Transverse colon (tissue), 4 donors: ENCODE results near the gene CYFIP2. TPM values are rescaled to one million over a fixed set of nuclear protein-coding genes. Genes with fewer than 3 reads are reported as not detected.

Experiments used
- DNase-seq: peaks from one replicate; pipeline ENCODE4 v3.0.0-alpha.2; 2019
- H3K27ac ChIP-seq, 4 donors: fragments of 200-600 bp; sonication (generic); 2 replicates each; pipeline ENCODE4 v1.5.1; 2016 to 2018; ENCODE audit warnings: inconsistent platforms in 4 of 4
- H3K27me3 ChIP-seq: fragments of 200-600 bp; sonication (generic); 2 replicates; pipeline ENCODE4 v1.5.1; 2017; ENCODE audit warnings: inconsistent platforms
- H3K36me3 ChIP-seq, 4 donors: fragments of 200-600 bp; sonication (generic); 2 replicates each; pipeline ENCODE4 v1.5.1; 2017 to 2019; ENCODE audit warnings: inconsistent platforms in 4 of 4
- H3K4me1 ChIP-seq, 4 donors: fragments of 200-600 bp; sonication (generic); 2 replicates each; pipeline ENCODE4 v1.5.1; 2017 to 2020; ENCODE audit warnings: inconsistent platforms in 4 of 4
- H3K4me3 ChIP-seq, 4 donors: fragments of 200-600 bp; sonication (generic); 1 replicate in 1 of 4; 2 replicates in 3 of 4; pipeline versions ENCODE4 v1.5.1 to v1.6.1; 2017 to 2019; ENCODE audit warnings: inconsistent platforms in 4 of 4
- H3K9me3 ChIP-seq, 2 donors: fragments of 200-600 bp; sonication (generic); 2 replicates each; pipeline ENCODE4 v1.5.1; 2017 to 2019; ENCODE audit warnings: inconsistent platforms in 2 of 2
- EP300 ChIP-seq: sonication (generic); formaldehyde crosslinking; IDR thresholded peaks from one replicate; pipeline ENCODE4 v1.6.1; 2017; ENCODE audit warnings: antibody characterized with exemption, low read depth
- POLR2A ChIP-seq: fragments of 450-650 bp; IDR thresholded peaks from one replicate; pipeline ENCODE4 v1.6.1; 2016; ENCODE audit warnings: antibody characterized with exemption, mild to moderate bottlenecking, moderate library complexity
- POLR2AphosphoS5 ChIP-seq, 3 donors: sonication (generic); formaldehyde crosslinking; IDR thresholded peaks; one replicate each; pipeline ENCODE4 v1.6.1; 2016; ENCODE audit warnings: antibody characterized with exemption in 3 of 3
- WGBS, 2 donors: methylation state at CpG; one replicate each; pipeline ENCODE4 v1.1.5; 2018; ENCODE audit warnings: low coverage in 1 of 2; 5-methylcytosine and 5-hydroxymethylcytosine counted together
- in situ Hi-C, 4 donors: fragments of 200-750 bp; cut with MboI; loops; one replicate each; pipeline versions ENCODE4 v1.15.0 to v1.15.1; 2017; ENCODE audit warnings: low sequenced_read_pairs in 3 of 4, low pct_ligation_motif_present in 1 of 4, low pct_unique_long_range_greater_than_20kb in 1 of 4
- intact Hi-C: fragments of 100-400 bp; cut with DNase I; formaldehyde crosslinking; loops from one replicate; pipeline ENCODE4 v1.15.1; 2023; ENCODE audit warnings: low total_unique reads
- total RNA-seq, 4 donors: library from RNA; depleted of rRNA; stranded (reverse); fragments of >200 nt; gene quantifications; one replicate each; pipeline ENCODE4 v1.1.0, GENCODE V29; 2016
- TF ChIP-seq, protein P1 (sequence below), 5 experiments: fragments of 200-600 bp in 3 of 5; fragments of 450-650 bp in 2 of 5; sonication (generic) in 3 of 5; IDR thresholded peaks; 1 replicate in 2 of 5; 2 replicates in 3 of 5; pipeline ENCODE4 v1.5.1; 2016 to 2017; ENCODE audit warnings: antibody characterized with exemption in 5 of 5, inconsistent platforms in 3 of 5, mild to moderate bottlenecking in 2 of 5, moderate library complexity in 1 of 5

CYFIP2 gene
- total RNA-seq, 4 donors from 2014 or later: 34.0 to 134 (median 41.6) TPM

DNA sequence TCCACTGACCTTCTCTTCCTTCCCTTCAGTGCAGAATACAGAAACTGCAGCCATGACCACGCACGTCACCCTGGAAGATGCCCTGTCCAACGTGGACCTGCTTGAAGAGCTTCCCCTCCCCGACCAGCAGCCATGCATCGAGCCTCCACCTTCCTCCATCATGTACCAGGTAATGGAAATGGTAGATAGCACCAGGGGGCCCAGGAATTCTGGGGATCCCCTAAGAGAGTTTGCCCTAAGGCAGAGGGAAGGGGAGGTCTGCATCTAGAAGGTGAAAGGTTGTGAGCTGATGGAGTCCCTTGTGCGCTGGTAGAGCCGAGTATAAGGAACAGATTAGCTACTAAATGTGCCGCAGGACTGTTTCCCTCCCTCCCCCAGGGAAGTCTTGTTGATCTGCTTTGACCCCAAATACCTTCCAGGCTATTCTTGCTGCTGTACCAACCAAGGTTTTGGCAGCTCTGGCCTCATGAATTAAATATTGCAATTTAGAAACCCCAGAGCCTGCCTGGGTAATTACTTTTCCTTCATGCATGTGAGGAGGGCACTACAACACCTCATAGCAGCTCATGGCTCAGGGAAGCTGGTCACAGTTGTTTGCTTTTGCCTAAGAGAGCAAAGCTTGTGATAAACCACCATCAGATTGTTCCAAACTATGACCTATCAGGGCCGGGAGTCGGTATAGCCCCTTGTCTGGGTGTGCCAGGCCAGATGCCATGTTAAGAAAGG, 19.6 kb downstream of the CYFIP2 start:
- no peaks in the 10 kb centered on the region for H3K4me1 ChIP-seq
- TF ChIP-seq POLR2A (no peak), POLR2AphosphoS5 (IDR thresholded peaks at IDR 0.05) (no peak), EP300 (no peak)
- TF ChIP-seq, protein P1, sequence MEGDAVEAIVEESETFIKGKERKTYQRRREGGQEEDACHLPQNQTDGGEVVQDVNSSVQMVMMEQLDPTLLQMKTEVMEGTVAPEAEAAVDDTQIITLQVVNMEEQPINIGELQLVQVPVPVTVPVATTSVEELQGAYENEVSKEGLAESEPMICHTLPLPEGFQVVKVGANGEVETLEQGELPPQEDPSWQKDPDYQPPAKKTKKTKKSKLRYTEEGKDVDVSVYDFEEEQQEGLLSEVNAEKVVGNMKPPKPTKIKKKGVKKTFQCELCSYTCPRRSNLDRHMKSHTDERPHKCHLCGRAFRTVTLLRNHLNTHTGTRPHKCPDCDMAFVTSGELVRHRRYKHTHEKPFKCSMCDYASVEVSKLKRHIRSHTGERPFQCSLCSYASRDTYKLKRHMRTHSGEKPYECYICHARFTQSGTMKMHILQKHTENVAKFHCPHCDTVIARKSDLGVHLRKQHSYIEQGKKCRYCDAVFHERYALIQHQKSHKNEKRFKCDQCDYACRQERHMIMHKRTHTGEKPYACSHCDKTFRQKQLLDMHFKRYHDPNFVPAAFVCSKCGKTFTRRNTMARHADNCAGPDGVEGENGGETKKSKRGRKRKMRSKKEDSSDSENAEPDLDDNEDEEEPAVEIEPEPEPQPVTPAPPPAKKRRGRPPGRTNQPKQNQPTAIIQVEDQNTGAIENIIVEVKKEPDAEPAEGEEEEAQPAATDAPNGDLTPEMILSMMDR (IDR thresholded peaks at IDR 0.05): no peak
- H3K27me3 ChIP-seq: no peaks in the 10 kb centered on the region
- in situ Hi-C loops: no loop called here
- 93 to 100% methylated on average over 2 to 10 of the region's 10 CpGs for WGBS, 2 donors
- intact Hi-C loops: no loop called here
- no peak overlapping the region for H3K27ac ChIP-seq
- no peaks in the 10 kb centered on the region for H3K9me3 ChIP-seq
- no peak overlapping the region for H3K4me3 ChIP-seq
- H3K36me3 ChIP-seq: no peaks in the 10 kb centered on the region
- DNase-seq: no peak

DNA sequence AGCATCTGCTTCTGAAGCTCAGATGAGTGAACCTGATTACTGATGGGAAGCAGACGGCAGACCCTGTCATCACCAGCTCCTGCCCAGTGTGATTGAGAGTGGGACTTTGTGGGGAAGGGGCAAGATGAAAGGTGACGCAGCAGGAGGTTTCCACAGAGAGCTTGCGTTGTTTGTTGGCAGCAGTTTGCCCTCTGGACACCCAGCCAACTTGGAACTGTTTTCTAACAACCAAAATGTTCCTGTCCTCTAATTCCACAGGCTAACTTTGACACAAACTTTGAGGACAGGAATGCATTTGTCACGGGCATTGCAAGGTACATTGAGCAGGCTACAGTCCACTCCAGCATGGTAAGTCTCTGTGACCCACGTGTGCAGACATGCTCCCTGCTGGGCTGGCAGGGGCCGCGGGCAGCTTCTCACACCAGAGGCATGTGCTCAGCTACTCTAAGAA, 20.9 kb downstream of the CYFIP2 start:
- no peak for DNase-seq
- in situ Hi-C loops (no loop called here), intact Hi-C loops (no loop called here)
- peaks cover 0 to 5% (median 1%) of the 10 kb centered on the region in 4 donors for H3K4me1 ChIP-seq
- H3K27ac ChIP-seq: no peak overlapping the region
- H3K27me3 ChIP-seq: no peaks in the 10 kb centered on the region
- TF ChIP-seq EP300 (no peak), POLR2AphosphoS5 (IDR thresholded peaks at IDR 0.05) (no peak), POLR2A (no peak)
- TF ChIP-seq, protein P1 (IDR thresholded peaks at IDR 0.05): no peak
- H3K4me3 ChIP-seq: no peak overlapping the region
- 83 to 92% methylated on average over 2 to 7 of the region's 7 CpGs for WGBS, 2 donors
- H3K9me3 ChIP-seq: no peaks in the 10 kb centered on the region
- H3K36me3 ChIP-seq: no peaks in the 10 kb centered on the region

DNA sequence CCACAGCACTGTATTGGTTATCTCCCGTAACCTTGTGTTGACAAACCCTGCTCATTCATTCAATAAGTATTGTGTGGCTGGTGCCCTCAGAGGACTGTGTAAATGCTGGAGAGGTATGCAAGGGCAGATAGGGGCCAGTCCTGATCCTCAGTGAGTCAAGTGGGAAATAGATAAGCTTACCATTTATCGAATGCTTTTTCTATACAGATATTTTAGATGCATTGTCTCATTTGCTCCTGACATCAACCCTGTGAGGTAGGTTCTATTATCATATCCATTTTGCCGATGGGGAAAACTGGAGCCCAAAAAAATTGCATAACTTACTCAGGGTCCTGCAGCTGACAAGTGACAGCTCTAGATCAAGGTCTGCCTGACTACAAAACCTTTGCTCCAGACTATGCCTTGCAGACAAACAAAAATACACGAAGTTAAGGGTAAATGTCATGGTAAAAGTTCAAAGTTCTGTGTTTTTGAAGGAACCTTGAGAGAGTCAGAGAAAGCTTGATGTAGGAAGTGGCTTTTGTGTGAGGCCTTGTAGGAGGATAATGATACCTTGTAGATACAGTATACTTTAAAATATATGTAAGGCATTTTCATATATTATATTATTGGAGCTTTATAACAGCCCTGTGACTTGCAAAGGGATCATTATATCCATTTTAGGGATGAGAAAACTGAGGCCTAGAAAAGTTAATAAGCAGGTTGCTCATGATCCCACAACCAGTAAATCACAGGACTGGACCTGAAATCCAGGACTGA, 22.7 kb downstream of the CYFIP2 start:
- DNase-seq: no peak
- Histone ChIP-seq H3K27ac (no peak overlapping the region), H3K36me3 (no peaks in the 10 kb centered on the region), H3K9me3 (no peaks in the 10 kb centered on the region), H3K4me1 (peaks cover 0 to 5% (median 2%) of the 10 kb centered on the region in 4 donors), H3K27me3 (no peaks in the 10 kb centered on the region), H3K4me3 (no peak overlapping the region)
- in situ Hi-C loops (no loop called here), intact Hi-C loops (no loop called here)
- TF ChIP-seq EP300 (no peak), POLR2AphosphoS5 (IDR thresholded peaks at IDR 0.05) (no peak), POLR2A (no peak)
- TF ChIP-seq, protein P1 (IDR thresholded peaks at IDR 0.05): no peak
- 60 to 84% methylated on average over 2 to 4 of the region's 4 CpGs for WGBS, 2 donors

DNA sequence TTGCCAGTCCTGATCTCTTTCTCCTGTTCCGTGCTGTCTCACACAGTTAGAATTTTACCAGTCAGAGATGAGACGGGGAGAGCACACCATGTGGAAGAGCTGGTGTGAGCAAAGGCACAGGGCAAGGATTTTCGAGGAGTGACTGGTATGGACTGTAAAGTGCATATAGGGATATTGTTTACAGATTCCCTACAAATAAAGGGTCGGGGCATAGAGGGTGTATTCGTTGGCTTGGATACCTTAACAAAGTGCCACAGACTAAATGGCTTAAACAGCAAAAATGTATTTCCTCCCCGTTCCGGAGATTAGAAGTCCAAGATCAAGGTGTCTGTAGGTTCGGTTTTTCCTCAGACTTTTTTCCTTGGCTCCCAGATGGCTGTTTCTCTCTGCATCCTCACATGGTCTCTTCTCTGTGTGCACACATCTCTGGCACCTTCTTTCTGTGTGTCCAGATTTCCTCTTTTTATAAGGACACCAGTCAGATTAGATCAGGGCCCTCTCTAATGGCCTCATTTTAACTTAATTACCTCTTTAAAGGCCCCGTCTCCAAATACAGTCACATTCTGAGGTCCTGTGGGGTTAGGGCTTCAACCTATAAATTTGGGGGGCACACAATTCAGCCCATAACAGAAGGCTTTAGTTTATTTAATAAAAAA, 23.4 kb downstream of the CYFIP2 start:
- H3K27me3 ChIP-seq: no peaks in the 10 kb centered on the region
- intact Hi-C loops (no loop called here), in situ Hi-C loops (no loop called here)
- H3K36me3 ChIP-seq: no peaks in the 10 kb centered on the region
- TF ChIP-seq POLR2AphosphoS5 (IDR thresholded peaks at IDR 0.05) (no peak), POLR2A (no peak), EP300 (no peak)
- TF ChIP-seq, protein P1 (IDR thresholded peaks at IDR 0.05): no peak
- no peak overlapping the region for H3K27ac ChIP-seq
- 88 to 89% methylated on average over 8 to 9 of the region's 9 CpGs for WGBS, 2 donors
- peaks cover 0 to 5% (median 2%) of the 10 kb centered on the region in 4 donors for H3K4me1 ChIP-seq
- no peaks in the 10 kb centered on the region for H3K9me3 ChIP-seq
- no peak overlapping the region for H3K4me3 ChIP-seq
- no peak for DNase-seq
